T follicular helper cell (primary cell): Measurements from ENCODE around the gene DNAJB8.

ENCODE experiments used
- DNase-seq: peaks from one replicate; pipeline ENCODE4 v3.0.0-alpha.2; 2020; ENCODE audit warnings: low read depth

Gene DNAJB8

DNA sequence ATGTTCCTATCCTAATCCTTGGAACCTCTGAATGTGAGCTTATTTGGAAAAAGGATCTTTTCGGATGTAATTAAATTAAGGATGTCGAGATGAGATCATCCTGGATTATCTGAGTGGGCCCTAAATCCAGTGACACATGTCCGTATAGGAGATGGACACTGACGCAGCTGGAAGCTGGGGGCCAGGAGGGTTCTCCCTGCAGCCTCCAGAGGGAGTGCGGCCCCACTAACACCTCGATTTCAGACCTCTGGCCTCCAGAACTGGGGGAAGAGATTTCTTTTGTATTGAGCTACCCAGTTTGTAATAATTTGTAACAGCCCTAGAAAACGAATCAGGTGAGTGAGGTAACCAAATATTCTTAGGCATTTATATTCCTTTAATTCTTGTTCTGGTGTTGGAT lies 2.5 kb downstream of the DNAJB8 start:
- DNase-seq: no peak

DNA sequence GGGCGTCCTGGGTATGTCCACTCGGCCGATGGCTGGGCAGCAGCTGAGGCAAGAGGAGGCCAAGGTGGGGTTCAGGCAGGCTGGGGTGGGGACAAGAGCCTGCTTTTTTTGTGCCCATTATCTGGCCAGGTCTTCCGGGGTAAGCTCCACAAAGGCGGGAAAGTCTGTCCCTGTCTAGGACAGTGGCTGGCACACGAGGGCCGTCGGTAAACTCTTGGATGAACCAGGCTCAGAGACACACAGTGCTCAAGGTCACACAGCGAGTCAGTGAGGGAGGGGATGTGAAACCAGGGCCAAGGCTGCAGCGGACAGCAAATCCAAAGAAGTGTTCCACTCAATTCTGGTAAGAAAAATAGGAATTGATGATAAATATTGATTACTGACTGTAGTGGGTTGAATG lies 2.9 kb downstream of the DNAJB8 start:
- no peak for DNase-seq

DNA sequence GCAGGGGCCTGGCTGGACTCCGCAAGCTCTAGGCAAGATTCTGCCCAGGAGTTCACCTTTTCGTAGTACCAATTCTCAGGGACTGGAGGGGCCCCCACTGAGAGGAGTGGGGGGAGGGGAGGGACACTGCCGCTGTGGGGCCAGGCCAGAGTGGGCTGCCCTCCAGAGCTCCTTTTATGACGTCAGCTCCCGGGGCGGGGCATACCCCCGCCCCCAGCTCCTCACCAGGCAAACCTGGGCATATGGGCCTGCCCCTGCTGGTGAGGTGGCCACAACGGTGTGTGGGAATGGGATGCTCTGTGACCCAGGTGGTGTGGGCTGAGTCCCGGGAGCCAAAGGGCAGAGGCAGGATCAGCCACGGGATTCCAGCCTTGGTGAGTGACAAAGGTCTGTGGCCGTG lies 3.3 kb downstream of the DNAJB8 start:
- no peak for DNase-seq

DNA sequence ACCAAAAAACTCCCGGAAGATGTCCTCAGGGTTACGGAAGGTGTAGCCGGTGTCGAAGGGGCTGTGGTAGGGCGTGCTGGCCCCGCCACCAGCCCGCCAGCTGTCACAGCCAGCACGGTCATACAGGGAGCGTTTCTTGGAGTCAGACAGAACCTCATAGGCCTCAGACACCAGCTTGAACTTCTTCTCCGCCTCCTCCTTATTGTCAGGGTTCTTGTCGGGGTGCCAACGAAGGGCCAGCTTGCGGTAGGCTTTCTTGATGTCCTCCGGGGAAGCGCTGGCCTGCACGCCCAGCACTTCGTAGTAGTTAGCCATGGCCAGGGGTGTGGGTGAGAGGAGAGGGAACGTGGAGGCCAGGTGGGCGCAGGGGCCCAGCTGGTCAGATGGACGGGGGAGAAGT lies 3.8 kb downstream of the DNAJB8 start:
- DNase-seq: no peak

GRCh38 chr3:128462341-128462910 lies 4.3 kb downstream of the DNAJB8 start:
- DNase-seq: no peak

- DNase-seq: no peak
These were observed 5.0 kb downstream of the DNAJB8 start for GRCh38 chr3:128461731-128462130.

DNA sequence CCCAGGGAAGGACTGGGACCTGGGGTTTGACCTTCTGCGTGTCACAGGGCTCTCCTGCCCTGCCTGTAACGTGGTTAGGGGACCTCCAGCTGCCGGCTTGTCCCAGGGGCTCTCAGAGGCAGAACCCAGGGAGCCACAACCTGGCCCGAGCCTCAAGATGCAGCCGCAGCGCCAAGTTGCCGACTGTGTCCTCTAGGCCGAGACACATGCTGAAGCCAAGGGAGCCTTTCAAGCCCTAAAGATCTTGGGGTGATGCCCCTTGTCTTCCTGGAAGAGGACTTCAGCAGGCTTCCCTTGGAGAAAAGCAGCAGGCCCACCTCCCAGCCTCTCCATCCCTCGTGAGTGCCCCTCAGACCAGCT lies 7.2 kb downstream of the DNAJB8 start:
- DNase-seq: no peak

DNA sequence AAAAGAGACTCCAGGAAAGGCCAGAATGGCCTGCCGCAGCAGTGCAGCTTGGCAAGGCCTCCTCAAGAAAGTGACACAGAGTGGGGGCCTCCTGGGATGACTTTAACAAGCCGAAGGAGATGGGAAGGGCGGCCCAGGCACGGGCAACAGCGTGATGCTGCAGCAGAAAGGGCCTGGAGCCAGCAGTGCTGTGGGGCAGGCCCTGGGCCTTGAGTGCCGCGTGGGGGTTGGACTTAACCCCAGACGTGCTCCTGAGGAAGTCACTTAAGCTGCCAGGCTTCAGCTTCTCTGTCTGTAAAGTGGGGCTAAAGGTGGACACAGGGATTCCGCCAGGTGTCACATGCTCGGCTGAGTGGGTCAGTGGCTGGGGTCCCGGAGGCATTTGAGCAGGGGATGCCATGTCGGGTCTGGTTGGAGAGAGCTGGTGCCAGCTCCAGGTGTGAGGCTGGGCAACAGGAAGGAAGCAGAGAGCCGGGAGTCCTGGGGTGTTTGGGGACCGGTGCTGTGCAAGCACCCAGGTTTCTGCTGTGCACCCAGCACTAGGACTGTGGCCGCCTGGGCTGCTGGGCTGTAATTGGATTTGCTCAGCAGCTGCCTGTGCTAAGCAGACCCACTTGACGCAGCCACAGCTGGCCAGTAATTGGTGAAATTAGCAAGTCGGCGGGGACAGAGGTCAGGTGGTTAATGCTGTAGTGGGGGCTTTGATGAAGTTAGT lies 7.8 kb downstream of the DNAJB8 start:
- DNase-seq: no peak

- DNase-seq: no peak
These were observed 8.8 kb downstream of the DNAJB8 start for GRCh38 chr3:128457937-128458336.

DNA sequence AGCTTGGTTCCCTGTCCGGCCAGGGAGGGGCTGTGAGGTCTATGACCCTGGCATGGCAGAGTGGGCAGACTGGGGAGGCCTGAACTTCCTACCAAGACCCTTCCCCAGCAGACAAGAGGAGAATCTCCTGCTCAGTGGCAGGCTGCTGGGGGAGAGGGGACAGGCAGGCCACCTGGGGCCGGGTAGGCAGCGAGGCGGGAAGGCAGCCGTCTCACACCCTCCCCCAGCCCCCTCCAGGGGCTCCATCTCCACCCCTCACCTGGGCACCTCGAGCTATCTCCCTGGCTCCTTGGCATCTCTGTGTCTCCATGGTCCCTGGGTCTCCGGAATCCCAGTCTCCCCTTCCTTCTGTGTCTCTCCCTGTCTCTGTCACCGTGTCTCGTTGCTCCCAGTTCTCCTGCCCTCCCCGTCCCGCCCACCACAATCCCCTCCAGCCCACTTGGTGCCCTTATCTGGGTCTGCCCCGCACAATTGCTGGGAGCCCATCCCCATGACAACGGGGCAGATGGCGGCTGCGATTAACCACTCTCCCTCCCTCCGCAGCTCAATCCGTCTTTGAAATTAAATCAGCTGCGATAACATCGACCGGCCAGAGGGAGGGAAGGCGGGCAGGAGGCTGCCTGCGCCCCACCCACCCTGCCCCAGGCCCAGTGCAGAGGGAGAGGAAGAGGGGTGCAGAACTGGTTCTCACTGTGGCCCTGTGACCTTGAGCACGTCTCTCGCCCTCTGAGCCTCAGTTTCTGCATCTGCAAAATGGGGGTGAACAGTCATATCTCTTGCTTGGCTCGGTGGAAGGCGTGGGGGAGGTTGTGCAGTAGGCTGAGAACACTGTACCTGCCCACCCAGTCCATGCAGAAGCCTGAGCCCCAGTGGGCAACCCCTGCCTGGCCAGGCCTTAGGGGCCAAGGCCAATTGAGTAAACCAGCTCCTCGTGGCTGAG lies 9.6 kb downstream of the DNAJB8 start:
- DNase-seq: no peak

GRCh38 chr3:128455786-128456748 lies 10.6 kb downstream of the DNAJB8 start:
- DNase-seq: no peak

- DNase-seq: no peak
These were observed 11.6 kb downstream of the DNAJB8 start for GRCh38 chr3:128455116-128455515.

GRCh38 chr3:128454310-128454618 lies 12.4 kb downstream of the DNAJB8 start:
- no peak for DNase-seq

DNA sequence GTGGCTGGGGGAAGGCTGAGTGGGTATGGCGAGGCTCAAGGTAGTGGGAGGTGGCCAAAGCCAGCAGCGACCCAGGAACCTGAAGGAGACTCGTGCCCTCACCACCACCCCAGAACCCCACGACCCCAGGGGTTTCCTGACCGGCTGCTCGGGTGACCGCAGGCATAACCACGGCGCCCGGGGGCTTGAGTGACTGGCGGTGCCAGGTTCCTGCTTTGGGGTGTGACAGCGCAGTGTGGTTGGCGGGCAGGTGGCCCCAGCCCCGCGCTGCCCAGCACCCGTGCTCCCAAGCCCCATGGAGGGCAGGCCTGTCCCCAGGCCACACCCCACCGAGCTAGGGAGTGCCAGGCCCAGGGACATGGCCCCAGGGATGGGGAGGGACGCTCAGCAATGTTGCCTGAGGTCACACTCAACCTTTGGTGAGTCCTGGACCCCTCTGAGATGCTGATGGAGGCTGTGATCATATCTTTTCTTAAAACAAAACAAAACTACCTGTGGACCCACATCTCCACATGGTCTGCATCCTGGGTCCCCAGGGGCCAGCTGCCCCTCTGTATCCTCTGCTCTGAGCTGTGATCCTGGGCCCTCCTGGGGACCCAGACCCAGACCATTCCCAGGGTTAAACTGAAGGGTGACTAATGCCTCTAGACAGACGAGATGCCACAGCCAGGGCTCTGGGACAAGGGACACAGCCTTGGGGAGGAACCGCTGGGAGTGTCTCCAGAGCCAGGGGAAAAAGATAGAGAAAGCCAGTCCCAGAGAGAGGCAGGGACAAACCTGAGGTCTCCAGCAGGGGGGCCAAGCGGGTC lies 13.0 kb downstream of the DNAJB8 start:
- no peak for DNase-seq

DNA sequence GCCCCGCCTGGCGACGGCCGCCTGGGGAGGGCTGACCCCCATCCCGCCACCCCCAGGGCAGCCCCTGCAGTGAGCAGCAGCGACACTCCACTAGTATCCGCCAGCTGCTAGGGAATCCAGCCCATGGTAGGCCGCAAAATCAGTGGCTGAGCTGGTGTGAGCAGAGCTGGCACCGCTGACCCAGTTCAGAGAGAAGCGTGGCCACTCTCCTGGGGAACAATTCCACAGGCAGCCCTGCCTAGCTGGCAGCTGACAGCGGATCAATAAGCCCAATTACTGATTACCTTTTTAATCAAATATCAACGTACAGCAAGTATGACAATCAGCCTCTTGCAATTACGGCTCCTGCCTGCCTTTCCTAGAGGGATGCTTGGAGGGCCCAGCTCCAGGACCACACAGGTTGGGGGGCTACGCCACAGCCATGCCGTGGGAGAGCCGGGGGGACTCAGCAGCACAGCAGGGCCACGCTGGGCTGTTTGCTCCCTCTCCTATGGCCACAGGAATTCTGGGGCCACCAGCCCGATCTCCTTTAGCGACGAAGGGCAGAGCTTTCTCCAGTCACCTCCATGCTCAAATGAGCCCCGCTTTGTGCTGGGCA lies 13.9 kb downstream of the DNAJB8 start:
- no peak for DNase-seq

DNA sequence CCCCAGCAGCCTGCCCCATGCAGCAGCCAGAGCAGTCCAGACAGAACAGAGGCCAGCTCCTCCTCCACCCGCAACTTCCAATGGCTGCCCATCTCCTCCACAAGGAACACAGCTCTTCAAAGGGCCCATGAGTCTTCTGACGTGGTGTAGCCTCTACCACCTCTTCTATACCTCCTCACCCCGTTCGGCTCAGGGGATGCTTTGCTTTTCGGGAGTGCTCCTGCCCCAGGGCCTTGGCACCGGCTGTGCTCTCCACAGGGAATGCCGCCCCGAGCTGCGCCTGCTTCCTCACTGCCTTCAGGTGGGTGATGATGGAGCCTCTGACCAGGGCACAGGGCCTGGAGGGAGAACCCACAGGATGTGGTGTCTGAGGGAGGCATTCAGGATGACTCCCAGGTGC lies 14.6 kb downstream of the DNAJB8 start:
- no peak for DNase-seq

DNA sequence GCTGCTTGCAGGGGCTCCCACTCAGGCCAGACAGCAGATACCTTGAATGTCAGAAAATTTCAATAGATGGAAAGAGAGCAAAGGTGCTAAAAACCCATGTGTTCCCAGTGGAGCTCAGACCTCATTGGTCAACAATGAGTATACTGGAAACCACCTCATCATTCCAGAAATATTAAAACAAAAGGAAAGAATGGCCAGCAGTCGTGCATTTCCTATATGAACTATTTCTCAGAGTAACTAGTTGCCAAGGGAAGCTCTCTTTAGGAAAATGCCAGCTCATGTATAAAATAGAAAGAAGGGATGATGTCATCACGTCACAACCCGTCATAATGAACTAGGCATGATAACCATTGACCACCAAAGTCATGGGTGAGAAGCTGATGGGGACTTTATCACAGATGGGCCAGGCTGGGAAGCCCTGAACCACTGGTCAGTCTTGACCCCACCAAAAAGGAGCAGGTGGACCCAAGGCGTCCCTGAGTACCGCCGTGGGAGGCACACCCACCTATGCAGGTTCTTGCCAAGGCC lies 17.5 kb downstream of the DNAJB8 start:
- DNase-seq: no peak

GRCh38 chr3:128448491-128448890 lies 18.2 kb downstream of the DNAJB8 start:
- no peak for DNase-seq

DNA sequence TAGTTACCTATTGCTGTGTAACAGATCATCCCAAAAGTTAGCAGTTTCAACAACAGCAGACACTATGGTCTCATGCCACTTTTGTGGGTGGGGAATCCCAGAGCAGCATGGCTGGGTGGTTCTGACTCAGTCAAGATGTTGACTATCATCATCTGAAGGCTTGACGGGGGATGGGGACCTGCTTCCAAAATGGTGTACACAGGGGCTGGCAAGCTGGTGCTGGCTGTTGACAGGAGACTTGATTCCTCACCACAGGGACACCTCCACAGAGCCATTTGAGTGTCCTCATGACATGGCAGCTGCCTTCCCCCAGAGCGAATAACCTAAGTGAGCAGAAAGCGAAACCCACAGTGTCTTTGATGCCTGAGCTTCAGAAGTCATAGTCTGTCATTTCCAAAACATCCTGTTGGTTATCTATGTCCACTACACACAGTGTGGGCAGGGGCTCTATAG lies 19.1 kb downstream of the DNAJB8 start:
- no peak for DNase-seq

DNA sequence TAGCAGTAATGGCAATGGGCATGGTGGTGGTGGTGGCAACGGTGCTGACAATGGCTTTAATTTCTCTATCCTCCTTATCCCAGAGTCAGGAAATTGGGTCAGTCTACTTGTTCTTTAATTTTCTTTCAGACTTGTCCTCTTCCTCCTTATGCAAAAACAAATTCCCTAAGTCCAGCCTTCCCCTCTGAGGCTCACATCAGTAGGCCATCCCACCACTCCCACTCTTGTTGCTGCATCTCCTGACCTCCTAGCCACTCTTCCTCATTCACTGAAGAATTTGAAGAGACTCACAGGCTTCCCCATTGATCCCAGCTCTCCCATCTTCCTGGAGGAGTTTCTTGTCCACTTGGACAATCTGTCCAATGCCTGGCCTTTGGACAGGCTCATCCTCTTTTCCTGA lies 19.9 kb downstream of the DNAJB8 start:
- no peak for DNase-seq
